Ascending aorta (tissue), 2 donors: ENCODE data around the gene PCGF6. TPM values are rescaled to one million over a fixed set of nuclear protein-coding genes. Genes with fewer than 3 reads are reported as not detected.

Source experiments
- DNase-seq, 2 donors: peaks; one replicate each; pipeline ENCODE4 v3.0.0-alpha.2; 2019; ENCODE audit warnings: low spot score in 2 of 2
- H3K27ac ChIP-seq, 2 donors: fragments of 200-600 bp; sonication (generic); one replicate each; pipeline ENCODE4 v1.5.1; 2016 to 2017; ENCODE audit warnings: mild to moderate bottlenecking in 1 of 2
- H3K27me3 ChIP-seq: fragments of 200-600 bp; sonication (generic); one replicate; pipeline ENCODE4 v1.5.1; 2017
- H3K36me3 ChIP-seq, 2 donors: fragments of 200-600 bp; sonication (generic); one replicate each; pipeline ENCODE4 v1.5.1; 2016
- H3K4me1 ChIP-seq, 2 donors: fragments of 200-600 bp; sonication (generic); one replicate each; pipeline ENCODE4 v1.5.1; 2016 to 2017; ENCODE audit warnings: mild to moderate bottlenecking in 1 of 2
- H3K4me3 ChIP-seq, 2 donors: fragments of 200-600 bp; sonication (generic); one replicate each; pipeline ENCODE4 v1.5.1; 2016 to 2017; ENCODE audit warnings: mild to moderate bottlenecking in 1 of 2
- H3K9me3 ChIP-seq, 2 donors: fragments of 200-600 bp; sonication (generic); one replicate each; pipeline ENCODE4 v1.5.1; 2016
- intact Hi-C: fragments of 100-400 bp; cut with DNase I; formaldehyde crosslinking; loops from one replicate; pipeline ENCODE4 v1.15.1; 2023
- total RNA-seq: library from RNA; depleted of rRNA; stranded (reverse); fragments of >200 nt; gene quantifications from one replicate; pipeline ENCODE4 v1.1.0, GENCODE V29; 2016
- TF ChIP-seq, protein P1 (sequence below), 3 experiments: fragments of 200-600 bp in 2 of 3; fragments of 450-650 bp in 1 of 3; sonication (generic) in 2 of 3; IDR thresholded peaks; one replicate each; pipeline ENCODE4 v1.5.1; 2016 to 2019; ENCODE audit warnings: antibody characterized with exemption in 3 of 3, mild to moderate bottlenecking in 1 of 3, moderate library complexity in 1 of 3

Gene PCGF6
- total RNA-seq, 1 donor from 2014 or later, result 9.7 TPM

DNA sequence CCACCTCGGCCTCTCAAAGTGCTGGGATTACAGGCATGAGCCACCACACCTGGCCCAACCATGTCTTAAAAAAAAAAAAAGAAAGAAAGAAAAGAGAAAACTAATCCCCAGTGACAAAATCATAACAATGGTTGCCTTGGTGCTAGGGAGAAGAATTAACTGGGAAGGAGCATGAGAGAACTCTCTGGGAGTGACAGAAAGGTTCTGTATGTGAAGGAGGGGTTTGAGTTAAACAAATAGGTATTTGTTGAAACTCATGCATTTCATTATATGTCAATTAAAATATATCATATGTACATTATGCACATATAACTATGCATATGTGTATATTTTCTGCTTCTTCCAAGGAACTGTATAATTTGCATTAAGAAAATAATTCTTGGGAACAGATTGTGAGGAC is 40.7 kb downstream of the PCGF6 start:
- Histone ChIP-seq H3K27ac (no peak overlapping the region), H3K36me3 (peaks cover 45 to 70% of the 10 kb centered on the region in 2 donors)

DNA sequence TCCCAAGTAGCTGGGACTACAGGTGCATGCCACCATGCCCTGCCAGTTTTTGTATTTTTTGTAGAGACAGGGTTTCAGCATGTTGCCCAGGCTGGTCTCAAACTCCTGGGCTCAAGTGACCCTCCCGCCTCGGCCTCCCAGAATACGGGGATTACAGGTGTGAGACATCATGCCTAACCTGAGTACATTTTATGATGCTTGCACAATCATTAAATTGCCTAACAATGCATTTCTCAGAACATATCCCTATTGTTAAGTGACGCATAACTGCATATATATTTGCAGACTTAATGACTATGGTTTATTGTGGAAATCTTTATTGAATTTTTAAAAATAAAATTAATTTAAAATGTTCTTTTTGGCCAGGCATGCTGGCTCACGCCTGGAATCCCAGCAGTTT is 43.3 kb downstream of the PCGF6 start:
- Histone ChIP-seq H3K9me3 (no peaks in the 10 kb centered on the region), H3K27ac (no peak overlapping the region), H3K27me3 (no peaks in the 10 kb centered on the region), H3K4me1 (no peaks in the 10 kb centered on the region), H3K36me3 (peaks cover 36 to 61% of the 10 kb centered on the region in 2 donors), H3K4me3 (no peak overlapping the region)
- DNase-seq, result no peak
- TF ChIP-seq, protein P1, sequence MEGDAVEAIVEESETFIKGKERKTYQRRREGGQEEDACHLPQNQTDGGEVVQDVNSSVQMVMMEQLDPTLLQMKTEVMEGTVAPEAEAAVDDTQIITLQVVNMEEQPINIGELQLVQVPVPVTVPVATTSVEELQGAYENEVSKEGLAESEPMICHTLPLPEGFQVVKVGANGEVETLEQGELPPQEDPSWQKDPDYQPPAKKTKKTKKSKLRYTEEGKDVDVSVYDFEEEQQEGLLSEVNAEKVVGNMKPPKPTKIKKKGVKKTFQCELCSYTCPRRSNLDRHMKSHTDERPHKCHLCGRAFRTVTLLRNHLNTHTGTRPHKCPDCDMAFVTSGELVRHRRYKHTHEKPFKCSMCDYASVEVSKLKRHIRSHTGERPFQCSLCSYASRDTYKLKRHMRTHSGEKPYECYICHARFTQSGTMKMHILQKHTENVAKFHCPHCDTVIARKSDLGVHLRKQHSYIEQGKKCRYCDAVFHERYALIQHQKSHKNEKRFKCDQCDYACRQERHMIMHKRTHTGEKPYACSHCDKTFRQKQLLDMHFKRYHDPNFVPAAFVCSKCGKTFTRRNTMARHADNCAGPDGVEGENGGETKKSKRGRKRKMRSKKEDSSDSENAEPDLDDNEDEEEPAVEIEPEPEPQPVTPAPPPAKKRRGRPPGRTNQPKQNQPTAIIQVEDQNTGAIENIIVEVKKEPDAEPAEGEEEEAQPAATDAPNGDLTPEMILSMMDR (IDR thresholded peaks at IDR 0.05), result no peak
- intact Hi-C loops, result no loop called here

More for the DNA sequence above, 40.7 kb downstream of the PCGF6 start:
- TF ChIP-seq, protein P1 (IDR thresholded peaks at IDR 0.05), result no peak
- Histone ChIP-seq H3K4me3 (no peak overlapping the region), H3K27me3 (no peaks in the 10 kb centered on the region), H3K4me1 (no peaks in the 10 kb centered on the region), H3K9me3 (no peaks in the 10 kb centered on the region)
- no peak for DNase-seq
- intact Hi-C loops, result no loop called here

DNA sequence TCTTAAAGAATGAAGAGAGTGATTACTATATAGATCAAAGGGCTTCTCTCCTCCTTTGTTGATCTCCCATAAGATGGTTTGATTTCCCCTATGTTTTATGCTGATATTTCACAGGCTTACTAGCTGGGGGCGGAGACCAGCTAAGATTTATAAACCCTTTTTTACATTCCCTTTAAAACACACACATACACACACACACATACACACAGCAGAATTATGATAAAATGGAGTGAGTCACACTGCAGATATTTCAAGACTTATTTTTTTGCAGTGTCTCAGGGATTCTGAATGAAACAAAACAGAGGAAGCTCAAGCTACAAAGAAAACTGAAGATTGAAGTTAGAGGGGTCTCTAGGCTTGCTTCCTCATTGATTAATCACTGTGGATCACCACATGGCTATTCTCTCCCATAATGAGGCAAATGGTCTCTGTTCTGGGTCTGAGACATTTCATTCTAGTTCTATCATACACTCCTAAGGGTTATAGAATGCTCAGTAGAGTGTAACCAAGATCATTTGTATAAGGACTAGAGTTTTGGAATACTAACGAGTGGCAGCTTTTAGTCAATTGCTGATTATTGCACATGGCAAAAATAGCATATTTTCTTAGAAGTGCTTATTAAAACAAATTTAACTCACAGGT is 55.4 kb downstream of the PCGF6 start:
- Histone ChIP-seq H3K4me1 (no peaks in the 10 kb centered on the region), H3K27me3 (no peaks in the 10 kb centered on the region), H3K27ac (no peak overlapping the region), H3K9me3 (no peaks in the 10 kb centered on the region), H3K36me3 (peaks cover 0 to under 1% of the 10 kb centered on the region in 2 donors), H3K4me3 (no peak overlapping the region)
- TF ChIP-seq, protein P1 (IDR thresholded peaks at IDR 0.05), result no peak
- no peak for DNase-seq
- intact Hi-C loops, result no loop called here

DNA sequence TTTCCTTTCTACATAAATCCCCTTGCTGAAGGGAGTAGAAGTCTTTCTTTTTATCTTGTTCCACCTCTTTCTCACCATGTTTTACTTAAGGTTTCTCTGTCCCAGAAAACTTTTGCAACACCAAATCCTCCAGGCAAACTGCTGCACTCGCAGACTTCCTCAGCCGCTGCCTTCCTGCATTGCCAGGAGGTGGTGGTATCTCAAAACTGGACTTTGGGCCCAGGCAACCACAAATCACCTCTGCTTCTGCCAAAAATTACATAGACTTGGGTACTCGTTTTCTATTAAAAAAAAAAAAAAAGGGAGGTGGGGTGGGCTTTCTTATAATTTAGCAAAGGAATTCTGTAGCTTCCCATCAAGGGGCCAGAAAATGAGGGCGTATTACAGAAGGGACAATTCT is 59.4 kb downstream of the PCGF6 start:
- Histone ChIP-seq H3K9me3 (no peaks in the 10 kb centered on the region), H3K4me1 (no peaks in the 10 kb centered on the region), H3K36me3 (no peaks in the 10 kb centered on the region), H3K27ac (no peak overlapping the region), H3K27me3 (no peaks in the 10 kb centered on the region), H3K4me3 (no peak overlapping the region)
- intact Hi-C loops, result no loop called here
- DNase-seq, result no peak
- TF ChIP-seq, protein P1 (IDR thresholded peaks at IDR 0.05), result no peak

DNA sequence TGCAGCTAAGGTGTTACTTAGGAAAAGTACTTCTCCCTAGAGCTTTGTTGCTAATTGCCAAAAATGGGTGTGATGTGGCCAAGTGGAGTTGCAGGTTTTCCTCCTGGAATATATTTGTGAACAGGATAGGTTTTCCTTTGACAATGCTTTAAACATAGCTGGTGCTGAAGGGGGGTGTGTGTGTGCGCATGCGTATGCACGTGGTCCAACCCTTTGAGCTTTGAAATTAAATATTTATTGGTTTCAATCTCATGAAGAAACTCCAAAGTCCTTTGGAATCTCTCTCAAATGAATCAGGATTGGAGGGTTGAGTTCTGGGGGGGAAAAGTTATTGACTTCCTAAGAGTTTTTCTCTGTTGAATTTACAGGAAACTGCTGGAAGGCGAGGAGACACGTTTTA is 62.9 kb downstream of the PCGF6 start:
- no peaks in the 10 kb centered on the region for H3K9me3 ChIP-seq
- no peak overlapping the region for H3K27ac ChIP-seq
- no peaks in the 10 kb centered on the region for H3K4me1 ChIP-seq
- TF ChIP-seq, protein P1 (IDR thresholded peaks at IDR 0.05), result no peak
- no peaks in the 10 kb centered on the region for H3K36me3 ChIP-seq
- H3K4me3 ChIP-seq, result no peak overlapping the region
- no peaks in the 10 kb centered on the region for H3K27me3 ChIP-seq
- intact Hi-C loops, result no loop called here
- DNase-seq, result no peak

DNA sequence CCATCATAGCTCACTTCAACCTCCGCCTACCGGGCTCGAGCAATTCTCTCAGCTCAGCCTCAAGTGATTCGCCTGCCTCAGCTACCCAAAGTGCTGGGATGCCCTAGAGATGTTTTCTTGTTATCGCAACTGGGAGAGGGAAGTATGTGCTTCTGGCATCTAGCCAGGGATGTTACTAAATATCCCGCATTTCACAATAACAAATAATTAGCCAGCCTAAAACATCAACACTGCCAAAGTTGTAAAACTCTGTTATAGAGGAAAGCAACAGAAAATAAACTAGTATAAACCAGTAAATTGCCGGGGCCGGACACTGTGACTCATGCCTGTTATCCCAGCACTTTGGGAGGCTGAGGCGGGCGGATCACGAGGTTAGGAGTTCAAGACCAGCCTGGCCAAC is 66.8 kb downstream of the PCGF6 start:
- no peak for DNase-seq
- no peaks in the 10 kb centered on the region for H3K27me3 ChIP-seq
- intact Hi-C loops, result no loop called here
- H3K4me1 ChIP-seq, result no peaks in the 10 kb centered on the region
- TF ChIP-seq, protein P1 (IDR thresholded peaks at IDR 0.05), result no peak
- H3K9me3 ChIP-seq, result no peaks in the 10 kb centered on the region
- no peak overlapping the region for H3K4me3 ChIP-seq
- H3K36me3 ChIP-seq, result no peaks in the 10 kb centered on the region
- no peak overlapping the region for H3K27ac ChIP-seq
